ENCODE data around the gene LHPP.

The LHPP gene

DNA sequence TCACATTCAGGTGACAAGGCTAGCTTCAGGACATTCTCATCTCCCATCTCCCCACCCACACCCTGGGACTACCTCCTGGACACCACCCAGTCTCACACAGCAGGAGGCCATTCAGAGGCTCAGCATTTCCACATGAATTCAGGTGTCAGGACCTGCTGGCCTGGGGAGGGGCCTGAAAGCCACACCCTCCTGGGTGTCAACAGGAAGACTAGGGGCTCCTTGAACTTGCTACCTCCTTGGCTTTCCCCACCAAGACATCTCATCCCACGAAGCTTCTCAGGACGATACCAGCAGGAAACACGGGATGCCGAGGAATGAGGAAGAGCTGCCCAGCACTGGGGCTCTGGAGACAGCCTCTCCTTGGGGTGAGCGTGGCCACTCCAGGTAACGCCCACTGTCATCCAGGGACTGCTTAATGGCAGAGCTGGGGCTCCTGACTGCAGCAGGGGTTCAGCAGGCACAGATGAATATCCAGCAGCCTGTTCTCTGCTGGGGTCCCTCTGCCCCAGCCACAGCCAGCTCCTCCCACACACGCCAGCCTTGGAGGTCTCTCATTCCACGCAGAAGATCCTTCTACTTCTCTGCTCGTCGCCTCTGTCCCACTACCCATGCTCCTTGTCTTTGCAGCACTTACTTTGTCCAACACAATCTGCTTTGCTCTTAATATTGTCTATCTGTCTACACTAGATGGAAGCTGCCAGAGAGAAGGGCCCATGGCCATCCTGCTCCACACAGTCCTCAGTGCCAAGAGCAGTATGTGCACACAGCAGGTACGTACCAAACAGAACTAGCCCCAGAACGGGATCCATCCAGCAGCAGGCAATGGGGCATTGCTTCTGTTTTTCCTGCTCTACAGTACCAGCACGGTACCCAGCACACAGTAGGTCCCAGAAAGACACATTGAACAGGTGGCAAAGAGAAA is 193.8 kb downstream of the LHPP start:
- TF ChIP-seq, protein P1, sequence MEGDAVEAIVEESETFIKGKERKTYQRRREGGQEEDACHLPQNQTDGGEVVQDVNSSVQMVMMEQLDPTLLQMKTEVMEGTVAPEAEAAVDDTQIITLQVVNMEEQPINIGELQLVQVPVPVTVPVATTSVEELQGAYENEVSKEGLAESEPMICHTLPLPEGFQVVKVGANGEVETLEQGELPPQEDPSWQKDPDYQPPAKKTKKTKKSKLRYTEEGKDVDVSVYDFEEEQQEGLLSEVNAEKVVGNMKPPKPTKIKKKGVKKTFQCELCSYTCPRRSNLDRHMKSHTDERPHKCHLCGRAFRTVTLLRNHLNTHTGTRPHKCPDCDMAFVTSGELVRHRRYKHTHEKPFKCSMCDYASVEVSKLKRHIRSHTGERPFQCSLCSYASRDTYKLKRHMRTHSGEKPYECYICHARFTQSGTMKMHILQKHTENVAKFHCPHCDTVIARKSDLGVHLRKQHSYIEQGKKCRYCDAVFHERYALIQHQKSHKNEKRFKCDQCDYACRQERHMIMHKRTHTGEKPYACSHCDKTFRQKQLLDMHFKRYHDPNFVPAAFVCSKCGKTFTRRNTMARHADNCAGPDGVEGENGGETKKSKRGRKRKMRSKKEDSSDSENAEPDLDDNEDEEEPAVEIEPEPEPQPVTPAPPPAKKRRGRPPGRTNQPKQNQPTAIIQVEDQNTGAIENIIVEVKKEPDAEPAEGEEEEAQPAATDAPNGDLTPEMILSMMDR (IDR thresholded peaks at IDR 0.05; ENCODE audit: low read depth, low read length) = no peak
- no peak for DNase-seq (ENCODE audit: extremely low read depth, low read depth)

DNA sequence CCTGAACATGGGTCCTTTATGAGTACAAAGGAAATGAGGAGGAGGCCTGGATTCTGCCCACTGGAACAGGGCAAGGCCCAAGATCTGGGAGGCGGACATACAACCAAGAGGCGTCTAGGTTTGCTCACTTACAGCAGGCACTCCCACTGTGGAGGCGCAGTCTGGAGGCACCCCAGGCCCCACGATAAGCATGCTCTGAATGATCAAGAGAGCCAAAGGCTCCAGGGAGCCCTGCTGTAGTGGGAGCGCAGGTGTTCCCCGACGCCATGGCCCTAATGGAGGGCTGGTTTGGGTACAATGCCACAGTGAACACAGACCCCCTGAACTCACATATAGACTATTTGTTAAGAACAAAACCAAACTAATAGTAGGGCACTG is 194.5 kb downstream of the LHPP start:
- TF ChIP-seq, protein P1 (IDR thresholded peaks at IDR 0.05; ENCODE audit: low read depth, low read length) = no peak
- no peak for DNase-seq (ENCODE audit: extremely low read depth, low read depth)

DNA sequence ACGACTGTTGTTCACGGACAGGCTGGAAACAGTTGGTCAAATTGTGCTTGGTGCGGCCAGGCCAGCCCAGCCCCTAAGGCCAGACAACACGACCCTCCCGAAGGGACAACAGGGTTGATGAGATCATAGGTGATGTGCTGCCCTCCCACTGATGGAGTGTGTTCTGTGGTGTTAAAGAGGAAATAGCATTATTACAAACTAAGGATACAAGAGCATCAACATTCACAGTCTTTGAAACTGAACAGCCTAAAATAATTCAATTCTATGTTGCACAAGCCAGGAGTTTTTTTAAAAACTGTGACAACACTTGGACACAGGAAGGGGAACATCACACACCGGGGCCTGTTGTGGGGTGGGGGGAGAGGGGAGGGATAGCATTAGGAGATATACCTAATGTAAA is 194.9 kb downstream of the LHPP start:
- DNase-seq (ENCODE audit: extremely low read depth, low read depth) = no peak
- TF ChIP-seq, protein P1 (IDR thresholded peaks at IDR 0.05; ENCODE audit: low read depth, low read length) = no peak

DNA sequence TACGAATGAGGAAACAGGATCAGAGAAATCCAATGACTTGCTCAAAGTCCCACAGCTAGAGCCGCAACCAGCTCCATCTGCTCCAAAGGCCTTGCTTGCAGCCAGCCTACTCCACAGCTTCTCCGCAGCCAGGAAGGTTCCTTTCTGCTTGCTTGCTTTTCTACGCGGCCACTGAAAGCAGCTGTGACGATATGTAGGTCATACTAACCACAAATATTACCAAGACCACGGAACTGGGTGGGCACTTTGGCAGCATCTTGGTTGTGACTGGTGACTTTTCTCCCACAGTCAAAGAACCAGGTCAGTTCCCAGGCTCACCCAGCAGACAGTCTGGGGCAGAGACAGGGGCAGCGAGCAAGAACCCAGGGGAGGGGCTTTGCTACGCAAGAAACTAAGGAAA is 196.2 kb downstream of the LHPP start:
- TF ChIP-seq, protein P1 (IDR thresholded peaks at IDR 0.05; ENCODE audit: low read depth, low read length) = no peak
- no peak for DNase-seq (ENCODE audit: extremely low read depth, low read depth)

DNA sequence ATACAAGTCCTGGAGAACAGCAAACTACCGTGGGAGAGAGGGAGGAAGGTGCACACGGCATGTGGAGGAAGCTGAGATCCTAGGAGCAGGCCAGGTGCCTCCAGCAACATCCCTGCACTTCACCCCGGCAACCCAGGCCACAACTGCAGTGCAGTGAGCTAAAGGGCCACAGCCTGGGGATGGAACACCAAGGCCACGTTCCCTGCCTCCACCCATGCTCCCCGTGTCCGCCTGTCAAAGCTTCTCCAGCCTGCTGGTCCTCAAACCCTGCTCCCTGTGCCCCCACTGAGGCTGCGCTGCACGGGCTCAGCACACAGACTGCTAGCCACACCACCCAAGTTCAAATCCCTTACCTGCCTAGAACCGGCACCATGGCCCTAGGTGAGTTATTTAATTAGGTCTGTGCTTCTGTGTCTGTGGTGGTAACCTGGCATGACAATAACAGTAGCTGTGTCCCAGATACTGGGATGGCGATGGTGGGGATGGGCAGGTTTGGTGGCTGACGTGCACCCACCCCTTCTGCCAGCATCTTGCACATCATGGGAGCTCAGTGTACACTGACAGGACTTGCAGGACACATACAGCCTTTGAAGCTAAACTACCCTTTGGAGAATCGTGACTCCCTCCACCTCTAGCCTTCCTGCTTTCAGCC is 197.1 kb downstream of the LHPP start:
- no peak for DNase-seq (ENCODE audit: extremely low read depth, low read depth)
- TF ChIP-seq, protein P1 (IDR thresholded peaks at IDR 0.05; ENCODE audit: low read depth, low read length) = no peak

DNA sequence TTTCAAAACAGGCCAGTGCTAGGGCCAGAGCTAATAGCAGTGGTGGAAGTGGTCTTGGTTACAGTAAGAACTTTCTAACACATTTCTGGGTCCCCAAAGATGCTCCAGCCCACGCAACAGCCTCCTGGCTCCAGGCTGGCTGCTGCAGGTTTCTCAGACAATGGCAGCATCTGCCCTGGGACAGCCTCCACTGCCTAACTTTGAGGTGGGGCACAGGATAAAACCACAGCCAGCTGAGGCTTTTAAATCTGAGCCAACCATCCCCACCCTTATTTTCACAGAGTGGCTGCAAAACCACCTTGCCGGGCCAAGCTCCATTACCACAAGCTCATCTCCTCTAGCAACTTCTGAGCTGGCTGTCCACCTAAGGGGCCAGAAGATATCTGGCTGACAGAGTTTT is 197.8 kb downstream of the LHPP start:
- DNase-seq (ENCODE audit: extremely low read depth, low read depth) = no peak

More for the DNA sequence above, 197.8 kb downstream of the LHPP start:
- TF ChIP-seq, protein P1 (IDR thresholded peaks at IDR 0.05; ENCODE audit: low read depth, low read length) = no peak
